Amygdala (tissue), 56 donors: Measurements from ENCODE around the gene POLE4.

Experiments
- DNase-seq, 56 donors: peaks; one replicate each; lab custom pipeline; 2025; lab: John Stamatoyannopoulos, UW

The POLE4 gene

GRCh38 chr2:74985978-74986609 is 27.7 kb downstream of the POLE4 start:
- DNase-seq, result no peak

DNA sequence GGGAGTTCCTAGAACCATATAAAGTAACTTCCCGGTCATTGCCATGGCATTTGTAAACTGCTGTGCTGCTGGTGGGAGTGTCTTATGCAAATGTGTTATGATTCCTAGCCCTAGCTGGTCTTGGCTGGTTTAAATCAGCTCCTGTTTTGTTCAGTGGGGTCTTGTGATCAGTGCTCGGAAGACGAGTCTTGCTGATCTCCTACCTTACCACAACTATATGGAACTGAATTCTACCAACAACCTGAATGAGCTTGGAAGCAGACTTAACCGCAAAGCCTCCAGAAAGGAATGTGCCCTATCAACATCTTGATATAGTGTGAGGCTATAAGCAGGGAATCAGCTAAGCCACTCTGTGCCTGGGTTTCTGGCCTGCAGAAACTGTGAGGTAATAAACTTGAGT is 33.5 kb downstream of the POLE4 start:
- DNase-seq, result no peak

DNA sequence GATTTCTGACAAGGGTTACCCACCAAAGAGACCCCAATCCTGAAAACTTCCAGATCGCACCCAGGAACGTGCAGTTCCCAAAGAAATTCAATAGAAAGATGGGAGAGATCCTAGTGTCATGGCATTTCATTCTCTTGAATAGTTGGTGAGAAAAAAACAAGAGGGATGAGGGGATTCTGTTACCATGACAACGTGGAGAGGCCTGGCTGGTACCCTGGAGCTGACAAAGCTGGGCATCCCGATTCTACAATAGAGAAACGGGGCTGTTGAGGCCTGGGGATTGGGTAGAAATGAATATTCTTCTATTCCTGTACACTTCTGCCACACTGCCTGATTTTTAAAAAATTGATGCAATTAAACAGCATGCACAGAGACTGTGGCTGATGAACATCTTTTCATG is 41.0 kb downstream of the POLE4 start:
- no peak for DNase-seq

GRCh38 chr2:75002007-75002406 is 43.6 kb downstream of the POLE4 start:
- no peak for DNase-seq

DNA sequence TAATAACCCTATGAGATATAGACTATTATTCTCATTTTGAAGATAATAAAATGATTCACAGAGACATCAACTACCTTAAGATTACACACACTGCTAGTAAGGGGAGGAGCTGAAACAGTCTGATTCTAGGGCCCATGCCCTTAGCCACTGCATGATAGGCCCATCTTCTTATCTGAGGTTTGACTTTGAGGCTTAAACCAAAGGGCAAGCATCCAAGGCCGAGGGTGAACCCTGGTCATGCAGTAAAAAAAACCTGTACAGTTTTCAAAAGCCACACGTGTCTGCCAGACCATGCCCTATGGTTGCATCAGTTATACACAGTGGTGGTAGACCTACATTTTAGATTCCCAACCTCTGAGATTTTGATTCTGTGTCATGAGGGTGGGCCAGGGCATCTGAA is 44.8 kb downstream of the POLE4 start:
- no peak for DNase-seq

DNA sequence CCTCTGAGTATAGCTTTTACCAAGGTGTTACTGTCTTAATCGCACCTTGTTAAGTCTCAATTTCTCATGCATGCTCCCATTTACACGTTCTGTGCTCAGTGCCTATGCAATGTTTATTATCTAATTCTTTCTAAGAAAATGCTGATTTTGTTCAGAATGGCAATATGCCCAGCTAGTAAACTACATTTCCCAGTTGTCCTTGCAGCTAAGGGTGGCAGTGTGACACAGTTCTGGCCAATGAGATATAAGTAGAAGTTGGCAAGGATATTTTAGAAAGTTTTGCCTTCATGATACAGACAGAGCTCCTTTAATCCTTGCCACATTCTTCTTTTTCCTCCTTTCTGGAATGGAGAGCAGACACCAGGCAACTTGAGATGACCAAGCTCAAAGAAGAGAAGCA is 45.3 kb downstream of the POLE4 start:
- DNase-seq, result no peak

- no peak for DNase-seq
Observed at GRCh38 chr2:75006041-75006440, 47.6 kb downstream of the POLE4 start.

GRCh38 chr2:75007061-75007460 is 48.6 kb downstream of the POLE4 start:
- no peak for DNase-seq

DNA sequence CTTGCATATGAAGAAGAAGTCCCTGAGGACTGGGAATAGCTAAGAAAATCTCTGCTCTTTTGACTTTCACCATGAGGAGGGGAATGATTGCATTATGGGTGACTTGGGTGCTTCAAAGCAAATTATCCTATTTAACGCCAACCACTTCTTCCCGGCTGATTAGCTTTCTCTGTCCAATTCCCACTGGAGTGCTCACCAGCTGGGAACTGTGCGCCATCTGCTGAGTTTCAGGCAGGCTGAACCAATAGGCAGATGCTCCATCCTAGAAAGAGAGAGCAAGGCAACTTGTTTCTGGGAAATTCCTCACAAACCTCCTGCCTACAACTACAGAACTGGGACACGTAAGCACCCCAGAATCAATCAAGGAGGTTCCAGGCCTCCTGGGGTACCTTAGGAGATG is 49.4 kb downstream of the POLE4 start:
- peak in 15 of 56 donors; percentile 3 to 51 (median 11) for DNase-seq

- no peak for DNase-seq
Observed at GRCh38 chr2:75010571-75010970, 52.1 kb downstream of the POLE4 start.

- no peak for DNase-seq
Observed at GRCh38 chr2:75012080-75012479, 53.6 kb downstream of the POLE4 start.

DNA sequence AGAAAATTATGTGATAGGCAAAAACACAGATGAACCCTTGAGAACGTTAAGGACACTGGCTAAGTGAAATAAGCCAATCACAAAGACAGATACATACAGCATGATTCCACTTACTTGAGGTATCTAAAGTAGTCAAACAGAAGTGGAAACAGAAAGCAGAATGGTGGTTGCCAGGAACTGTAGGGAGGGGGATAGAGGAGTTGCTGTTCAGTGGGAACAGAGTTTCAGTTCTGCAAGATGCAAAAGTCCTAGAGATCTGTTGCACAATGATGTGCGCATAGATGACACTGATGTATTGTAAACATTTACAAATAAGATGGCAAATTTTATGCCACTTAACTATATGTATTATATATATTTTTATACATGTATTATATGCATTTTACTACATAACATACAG is 59.7 kb downstream of the POLE4 start:
- no peak for DNase-seq
